ENCODE results near the gene MEGF10. TPM values are rescaled to one million over a fixed set of nuclear protein-coding genes. Genes with fewer than 3 reads are reported as not detected.
A peak's percentile ranks its signal among the peaks of the same experiment; 100 is the strongest.

Gene MEGF10
- total RNA-seq, 1 donor from 2014 or later, result 96.1 TPM

DNA sequence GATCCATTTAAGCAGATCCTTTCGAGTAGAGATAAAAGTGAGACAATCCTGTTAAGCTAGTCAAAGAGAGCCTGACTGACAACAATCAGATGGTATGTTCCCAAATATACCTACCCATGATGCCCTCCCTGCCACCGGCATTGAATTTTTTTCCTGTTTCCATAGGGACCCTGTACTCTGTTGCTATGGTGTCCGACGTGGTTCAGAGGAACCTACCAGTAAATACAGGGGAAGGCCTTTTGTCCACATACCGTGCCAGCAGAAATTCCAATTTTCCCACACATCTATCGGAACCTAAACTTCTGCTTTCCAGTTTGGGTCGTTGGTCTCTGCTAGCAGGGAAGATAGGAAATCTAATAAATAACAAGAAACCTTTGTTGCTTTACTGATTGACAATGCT is 64.7 kb downstream of the MEGF10 start:
- peaks cover 59% of the 10 kb centered on the region for H3K4me1 Mint-ChIP-seq
- H3K9me3 Mint-ChIP-seq, result no peaks in the 10 kb centered on the region
- H3K27ac Mint-ChIP-seq (ENCODE audit: unreplicated experiment), result peak overlapping the region; percentile 84
- H3K27me3 Mint-ChIP-seq (ENCODE audit: low read depth), result no peaks in the 10 kb centered on the region
- H3K36me3 Mint-ChIP-seq (ENCODE audit: low read depth), result peaks cover 3% of the 10 kb centered on the region
- peak overlapping the region; percentile 36 for H3K4me3 Mint-ChIP-seq
- DNase-seq (ENCODE audit: low read depth, low spot score), result peak; percentile 21
- TF ChIP-seq, protein P1, sequence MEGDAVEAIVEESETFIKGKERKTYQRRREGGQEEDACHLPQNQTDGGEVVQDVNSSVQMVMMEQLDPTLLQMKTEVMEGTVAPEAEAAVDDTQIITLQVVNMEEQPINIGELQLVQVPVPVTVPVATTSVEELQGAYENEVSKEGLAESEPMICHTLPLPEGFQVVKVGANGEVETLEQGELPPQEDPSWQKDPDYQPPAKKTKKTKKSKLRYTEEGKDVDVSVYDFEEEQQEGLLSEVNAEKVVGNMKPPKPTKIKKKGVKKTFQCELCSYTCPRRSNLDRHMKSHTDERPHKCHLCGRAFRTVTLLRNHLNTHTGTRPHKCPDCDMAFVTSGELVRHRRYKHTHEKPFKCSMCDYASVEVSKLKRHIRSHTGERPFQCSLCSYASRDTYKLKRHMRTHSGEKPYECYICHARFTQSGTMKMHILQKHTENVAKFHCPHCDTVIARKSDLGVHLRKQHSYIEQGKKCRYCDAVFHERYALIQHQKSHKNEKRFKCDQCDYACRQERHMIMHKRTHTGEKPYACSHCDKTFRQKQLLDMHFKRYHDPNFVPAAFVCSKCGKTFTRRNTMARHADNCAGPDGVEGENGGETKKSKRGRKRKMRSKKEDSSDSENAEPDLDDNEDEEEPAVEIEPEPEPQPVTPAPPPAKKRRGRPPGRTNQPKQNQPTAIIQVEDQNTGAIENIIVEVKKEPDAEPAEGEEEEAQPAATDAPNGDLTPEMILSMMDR (conservative IDR thresholded peaks at IDR 0.05), result no peak

- TF ChIP-seq, protein P1 (conservative IDR thresholded peaks at IDR 0.05), result no peak
- no peak overlapping the region for H3K4me3 Mint-ChIP-seq
- peak overlapping the region; percentile 4 for H3K27ac Mint-ChIP-seq (ENCODE audit: unreplicated experiment)
- no peak for DNase-seq (ENCODE audit: low read depth, low spot score)
- H3K36me3 Mint-ChIP-seq (ENCODE audit: low read depth), result peaks cover 3% of the 10 kb centered on the region
- H3K27me3 Mint-ChIP-seq (ENCODE audit: low read depth), result no peaks in the 10 kb centered on the region
- H3K9me3 Mint-ChIP-seq, result no peaks in the 10 kb centered on the region
- H3K4me1 Mint-ChIP-seq, result peaks cover 50% of the 10 kb centered on the region
Observed at GRCh38 chr5:127358284-127358683, 67.7 kb downstream of the MEGF10 start.

GRCh38 chr5:127358740-127359139 is 68.1 kb downstream of the MEGF10 start:
- Mint-ChIP-seq H3K4me3 (no peak overlapping the region), H3K4me1 (peaks cover 46% of the 10 kb centered on the region), H3K27me3 (ENCODE audit: low read depth) (no peaks in the 10 kb centered on the region), H3K9me3 (no peaks in the 10 kb centered on the region), H3K36me3 (ENCODE audit: low read depth) (peaks cover 5% of the 10 kb centered on the region), H3K27ac (ENCODE audit: unreplicated experiment) (no peak overlapping the region)
- DNase-seq (ENCODE audit: low read depth, low spot score), result no peak
- TF ChIP-seq, protein P1 (conservative IDR thresholded peaks at IDR 0.05), result no peak

- Mint-ChIP-seq H3K4me3 (no peak overlapping the region), H3K27me3 (ENCODE audit: low read depth) (no peaks in the 10 kb centered on the region), H3K9me3 (no peaks in the 10 kb centered on the region), H3K36me3 (ENCODE audit: low read depth) (peaks cover 9% of the 10 kb centered on the region), H3K27ac (ENCODE audit: unreplicated experiment) (no peak overlapping the region), H3K4me1 (peaks cover 40% of the 10 kb centered on the region)
- no peak for DNase-seq (ENCODE audit: low read depth, low spot score)
- TF ChIP-seq, protein P1 (conservative IDR thresholded peaks at IDR 0.05), result no peak
Observed at GRCh38 chr5:127359502-127359901, 68.9 kb downstream of the MEGF10 start.

DNA sequence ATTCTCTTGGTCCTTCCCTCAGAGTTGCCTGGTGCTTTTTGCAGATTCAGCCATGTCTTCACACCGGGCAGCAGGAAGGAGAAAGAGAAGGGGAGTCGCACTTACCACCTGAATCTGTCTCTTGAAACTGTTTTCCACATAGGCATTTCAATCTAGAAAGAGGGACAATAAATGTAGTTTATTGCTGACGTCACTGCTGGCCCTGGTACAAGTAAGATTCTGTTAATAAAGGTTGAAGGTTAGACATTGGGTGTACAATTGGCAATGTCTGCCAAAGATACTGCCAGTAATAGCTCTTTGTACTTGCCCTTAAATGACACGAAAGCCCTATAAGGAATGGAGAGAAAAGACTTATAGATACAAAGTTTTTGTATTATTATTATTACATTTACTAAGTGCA is 72.8 kb downstream of the MEGF10 start:
- TF ChIP-seq, protein P1 (conservative IDR thresholded peaks at IDR 0.05), result no peak
- no peak for DNase-seq (ENCODE audit: low read depth, low spot score)
- H3K4me3 Mint-ChIP-seq, result no peak overlapping the region

GRCh38 chr5:127367029-127367428 is 76.4 kb downstream of the MEGF10 start:
- no peak for DNase-seq (ENCODE audit: low read depth, low spot score)
- Mint-ChIP-seq H3K36me3 (ENCODE audit: low read depth) (peaks cover 17% of the 10 kb centered on the region), H3K4me1 (peaks cover 19% of the 10 kb centered on the region), H3K27me3 (ENCODE audit: low read depth) (no peaks in the 10 kb centered on the region), H3K4me3 (no peak overlapping the region), H3K27ac (ENCODE audit: unreplicated experiment) (no peak overlapping the region), H3K9me3 (no peaks in the 10 kb centered on the region)
- TF ChIP-seq, protein P1 (conservative IDR thresholded peaks at IDR 0.05), result no peak

More for the DNA sequence above, 72.8 kb downstream of the MEGF10 start:
- no peaks in the 10 kb centered on the region for H3K27me3 Mint-ChIP-seq (ENCODE audit: low read depth)
- H3K4me1 Mint-ChIP-seq, result peaks cover 20% of the 10 kb centered on the region
- H3K27ac Mint-ChIP-seq (ENCODE audit: unreplicated experiment), result no peak overlapping the region
- no peaks in the 10 kb centered on the region for H3K9me3 Mint-ChIP-seq
- peaks cover 17% of the 10 kb centered on the region for H3K36me3 Mint-ChIP-seq (ENCODE audit: low read depth)

Data from neural crest cell (in vitro differentiated cells).